Panc1 (cell line): Measurements from ENCODE around the gene CD164L2. TPM values are rescaled to one million over a fixed set of nuclear protein-coding genes. Genes with fewer than 3 reads are reported as not detected.
"Not testable (repeated sequence)": the region's sequence is repeated elsewhere in the genome, so short reads cannot be mapped to it uniquely, and the experiment has no call there.

Source experiments
- ATAC-seq: fragments of 200-7000 bp; cut with Tn5 transposase; 2 replicates; pipeline ENCODE4 v1.9.1; 2020; ENCODE audit warnings: mild to moderate bottlenecking, moderate library complexity
- BruUV-seq: library from RNA; stranded (reverse); fragments of 400-500 nt; replicated peaks from 2 replicates; lab custom pipeline; 2021; lab: Mats Ljungman, UMichigan
- CTCF ChIA-PET: fragments of 300-600 bp; sonication (Branson Sonifier 250); formaldehyde crosslinking; loops from one replicate; lab custom pipeline; 2022; ENCODE audit warnings: antibody characterized with exemption; lab: Charles Lee
- POLR2A ChIA-PET: fragments of 300-600 bp; sonication (Branson Sonifier 250); formaldehyde crosslinking; loops from one replicate; lab custom pipeline; 2022; ENCODE audit warnings: antibody characterized with exemption; lab: Charles Lee
- DNase-seq: peaks from one replicate; pipeline ENCODE4 v3.0.0-alpha.2; 2010; ENCODE audit warnings: low read depth, low spot score
- H3K27ac ChIP-seq: 2 replicates; pipeline ENCODE4 v1.5.1; 2011; ENCODE audit warnings: mild to moderate bottlenecking, low read length, inconsistent platforms
- H3K27me3 ChIP-seq: fragments of 200-500 bp; sonication (Bioruptor generic); 2 replicates; pipeline ENCODE4 v1.6.0; 2014; ENCODE audit warnings: low read length, inconsistent platforms; ENCODE audit not compliant: control insufficient read depth, insufficient read depth
- H3K36me3 ChIP-seq: fragments of 200-500 bp; sonication (Bioruptor generic); 2 replicates; pipeline ENCODE4 v1.5.1; 2014; ENCODE audit warnings: inconsistent platforms, mild to moderate bottlenecking, low read length, moderate library complexity; ENCODE audit not compliant: control insufficient read depth, insufficient read depth
- H3K4me1 ChIP-seq: 2 replicates; pipeline ENCODE4 v1.5.1; 2011; ENCODE audit warnings: inconsistent platforms, mild to moderate bottlenecking, low read length, moderate library complexity; ENCODE audit not compliant: control insufficient read depth, insufficient read depth
- H3K4me3 ChIP-seq, 2 experiments: 2 replicates each; pipeline ENCODE4 v1.5.1; 2011 to 2012; ENCODE audit warnings: low read depth in 2 of 2, low read length in 2 of 2, mild to moderate bottlenecking in 2 of 2, inconsistent platforms in 1 of 2, moderate library complexity in 1 of 2
- H3K9me3 ChIP-seq: fragments of 200-500 bp; sonication (Bioruptor generic); 2 replicates; pipeline ENCODE4 v1.5.1; 2014; ENCODE audit warnings: low read depth, mild to moderate bottlenecking, inconsistent platforms, low read length, moderate library complexity; ENCODE audit not compliant: control insufficient read depth, insufficient read depth
- CTCF ChIP-seq: fragments of 450-650 bp; IDR thresholded peaks from 2 replicates; pipeline ENCODE4 v1.5.1; 2017; ENCODE audit warnings: mild to moderate bottlenecking
- POLR2AphosphoS5 ChIP-seq: IDR thresholded peaks from 2 replicates; pipeline ENCODE4 v1.6.1; 2012; ENCODE audit warnings: mild to moderate bottlenecking, low read depth, low read length, moderate library complexity
- REST ChIP-seq, 2 experiments: IDR thresholded peaks; 2 replicates each; pipeline ENCODE4 v1.6.1; 2011 to 2012; ENCODE audit warnings: low read depth in 2 of 2, control low read depth in 1 of 2, low read length in 1 of 2, mild to moderate bottlenecking in 1 of 2, moderate library complexity in 1 of 2; ENCODE audit not compliant: insufficient read depth in 1 of 2
- SIN3A ChIP-seq: IDR thresholded peaks from 2 replicates; pipeline ENCODE4 v1.6.1; 2012; ENCODE audit warnings: low read depth, mild to moderate bottlenecking, low read length, moderate library complexity, borderline replicate concordance; ENCODE audit not compliant: insufficient read depth
- TCF7L2 ChIP-seq: IDR thresholded peaks from 2 replicates; pipeline ENCODE4 v1.6.1; 2011; ENCODE audit warnings: mild to moderate bottlenecking, low read depth, low read length, inconsistent platforms
- in situ Hi-C: cut with HindIII; loops from 2 replicates; pipeline ENCODE4 v1.10.0; 2016; ENCODE audit warnings: low sequenced_read_pairs, low pct_unique_long_range_greater_than_20kb
- intact Hi-C: fragments of 100-400 bp; cut with micrococcal nuclease; formaldehyde crosslinking; loops from one replicate; pipeline ENCODE4 v1.10.0; 2022; ENCODE audit not compliant: unreplicated experiment
- total RNA-seq: library from RNA; stranded (reverse); gene quantifications from one replicate; pipeline ENCODE4 v1.2.1, GENCODE V29; 2021; ENCODE audit not compliant: unreplicated experiment

CD164L2 gene
- total RNA-seq, 1 experiment from 2014 or later, result 0.13 TPM

GRCh38 chr1:27391511-27392095 lies 8.5 kb upstream of the CD164L2 start:
- H3K4me3 ChIP-seq, result peak overlapping the region; percentile 65 to 71; a peak in 3 of 4 replicates
- in situ Hi-C loops (no loop called here), intact Hi-C loops (loop anchor here (5.0 to 10.0 kb wide), 2 partner anchors 216 to 273 kb away; no protein-coding TSS in a partner anchor)
- H3K9me3 ChIP-seq, result no peaks in the 10 kb centered on the region
- no peaks in the 10 kb centered on the region for H3K27me3 ChIP-seq
- CTCF ChIA-PET, result interaction anchor here (0.6 to 1.5 kb wide), 5 partner anchors 10 to 92 kb away, joined by 3 to 13 read pairs (median 4); no protein-coding TSS in a partner anchor
- no peak overlapping the region for H3K27ac ChIP-seq
- TF ChIP-seq SIN3A (no peak), POLR2AphosphoS5 (no peak), CTCF (no peak), REST (IDR thresholded peaks at IDR 0.05; ENCODE audit: insufficient read depth in 1 of 2, low read depth in 2 of 2, low read length in 1 of 2) (no peak), TCF7L2 (no peak)
- DNase-seq, result no peak
- BruUV-seq, result no TSS peak
- ATAC-seq, result no peak
- POLR2A ChIA-PET, result interaction anchor here (0.7 kb wide), 1 partner anchor 8 kb away, joined by 3 read pairs; the partner anchor contains the start of gene CD164L2
- peaks cover 6% of the 10 kb centered on the region for H3K4me1 ChIP-seq
- H3K36me3 ChIP-seq, result no peaks in the 10 kb centered on the region

GRCh38 chr1:27388337-27389005 lies 5.3 kb upstream of the CD164L2 start:
- no TSS peak for BruUV-seq
- no peaks in the 10 kb centered on the region for H3K27me3 ChIP-seq
- no peaks in the 10 kb centered on the region for H3K9me3 ChIP-seq
- no peak overlapping the region for H3K4me3 ChIP-seq
- intact Hi-C loops, result no loop called here
- H3K27ac ChIP-seq, result no peak overlapping the region
- POLR2A ChIA-PET, result no interaction called here
- in situ Hi-C loops, result no loop called here
- CTCF ChIA-PET, result interaction anchor here (1.2 to 2.2 kb wide), 2 partner anchors 89 to 92 kb away, joined by 5 to 10 read pairs; no protein-coding TSS in a partner anchor
- DNase-seq, result peak; percentile 63
- H3K36me3 ChIP-seq, result no peaks in the 10 kb centered on the region
- TF ChIP-seq CTCF, result peak; percentile 95
- no peak for TF ChIP-seq TCF7L2
- TF ChIP-seq POLR2AphosphoS5, result no peak
- TF ChIP-seq REST (IDR thresholded peaks at IDR 0.05; ENCODE audit: insufficient read depth in 1 of 2, low read depth in 2 of 2, low read length in 1 of 2), result no peak
- no peak for TF ChIP-seq SIN3A
- ATAC-seq, result peak; percentile 37; the same call in 1 of the 2 replicates
- H3K4me1 ChIP-seq, result peaks cover 6% of the 10 kb centered on the region

GRCh38 chr1:27384797-27385196 lies 1.7 kb upstream of the CD164L2 start:
- POLR2A ChIA-PET, H3K4me3 ChIP-seq, DNase-seq, H3K27me3 ChIP-seq, ATAC-seq, CTCF ChIA-PET, intact Hi-C loops, H3K27ac ChIP-seq, H3K9me3 ChIP-seq, H3K36me3 ChIP-seq, BruUV-seq, in situ Hi-C loops, H3K4me1 ChIP-seq: not testable (repeated sequence)
